Stimulated activated CD8-positive, alpha-beta memory T cell treated with anti-CD3 and anti-CD28 coated beads, Interleukin-15, amount 100 ng/mL, for 1 hour (primary cell): Measurements from ENCODE around the gene ABCC11.

ENCODE experiments used
- DNase-seq: peaks from one replicate; pipeline ENCODE4 v3.0.0-alpha.2; 2020; ENCODE audit warnings: low read depth

ABCC11 gene

DNA sequence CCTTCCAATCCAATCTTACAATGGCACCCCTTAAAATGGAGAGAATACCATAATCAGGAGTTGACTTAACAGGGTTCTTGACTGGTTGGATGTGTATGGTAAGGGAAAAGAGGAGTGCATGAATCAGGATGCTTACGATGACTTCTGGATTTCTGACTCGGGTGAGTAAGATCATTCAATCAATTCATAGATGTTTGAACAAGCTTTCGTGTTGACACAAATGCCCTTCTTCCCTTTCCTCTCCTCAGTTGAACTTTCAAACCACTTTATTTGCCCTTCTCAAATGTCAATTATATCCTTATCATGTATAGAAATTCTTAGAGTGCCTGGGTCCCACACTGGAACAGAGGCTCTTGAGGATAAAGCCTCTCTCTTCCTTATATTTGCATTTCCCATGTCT lies 117.4 kb downstream of the ABCC11 start:
- no peak for DNase-seq

DNA sequence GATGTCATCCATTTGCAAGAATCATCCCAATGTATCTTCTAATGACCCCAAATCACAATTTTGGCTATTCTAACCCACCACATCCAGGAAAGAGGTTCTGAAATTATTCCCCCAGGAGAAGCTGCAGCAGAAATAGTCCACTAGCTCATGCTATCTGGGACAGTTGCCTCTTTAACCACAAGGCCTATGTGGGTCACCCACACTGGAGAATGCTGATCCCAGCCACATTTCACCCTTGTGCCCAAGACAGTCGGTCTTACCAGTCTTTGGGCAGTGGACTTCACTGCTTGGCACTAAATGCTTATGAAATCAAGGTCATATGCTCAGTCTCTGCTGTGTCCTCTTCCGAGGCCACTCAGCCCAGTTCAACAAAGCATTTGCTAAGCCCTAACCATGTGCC lies 118.6 kb downstream of the ABCC11 start:
- no peak for DNase-seq

DNA sequence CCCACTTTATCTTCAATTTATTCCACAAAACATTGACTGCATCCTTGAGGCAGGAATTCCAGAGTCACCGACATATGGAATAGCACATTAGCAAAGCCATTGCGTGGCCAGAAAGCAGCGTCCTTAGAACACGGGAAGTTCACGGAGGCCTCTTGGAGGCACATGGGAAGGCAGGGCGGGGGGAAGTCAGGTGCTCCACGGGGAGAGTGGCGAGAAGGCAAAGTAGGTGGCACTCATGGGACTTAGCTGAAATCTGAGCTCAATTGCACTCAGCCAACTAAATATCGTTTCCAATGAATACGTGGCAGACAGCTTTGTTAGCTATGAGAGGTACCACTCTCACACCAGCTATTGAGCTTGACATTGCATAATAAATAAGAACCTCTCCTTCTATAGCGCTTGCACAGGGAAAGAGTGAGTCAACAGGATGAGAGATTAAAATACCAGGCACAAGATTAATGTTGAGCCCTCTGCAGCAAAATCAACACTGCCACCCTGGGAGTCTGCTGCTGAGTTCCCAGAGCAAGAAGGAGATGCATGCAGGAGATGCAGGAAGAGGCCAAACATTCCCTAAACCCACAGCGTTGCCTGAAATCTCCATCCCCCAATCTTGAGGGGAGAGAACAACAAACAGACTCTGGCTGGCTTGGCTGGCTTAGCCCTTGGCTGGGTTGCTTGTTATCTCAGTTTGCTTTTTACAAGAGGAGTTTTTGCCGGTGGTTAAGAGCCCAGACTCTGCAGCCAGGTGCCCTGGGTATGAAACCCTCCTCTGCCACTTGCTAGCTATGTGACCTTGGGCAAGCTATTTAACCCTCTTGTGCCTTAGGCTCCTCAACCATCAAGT lies 120.3 kb downstream of the ABCC11 start:
- DNase-seq: no peak

DNA sequence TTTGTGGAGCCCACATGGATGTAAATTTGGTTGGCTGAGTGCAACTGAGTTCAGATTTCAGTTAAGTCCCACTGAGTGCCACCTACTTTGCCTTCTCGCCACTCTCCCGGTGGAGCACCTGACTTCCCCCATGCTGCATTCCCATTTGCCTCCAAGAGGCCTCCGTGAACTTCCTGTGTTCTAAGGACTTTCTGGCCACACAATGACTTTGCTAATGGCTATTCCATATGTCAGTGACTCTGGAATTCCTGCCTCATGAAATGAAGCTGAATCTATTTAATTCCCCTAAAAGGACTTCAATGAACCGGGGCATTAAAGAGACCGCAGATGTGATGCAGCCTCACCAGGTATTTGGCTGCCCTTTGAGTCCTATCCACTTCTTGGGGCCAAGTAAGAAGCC lies 121.5 kb downstream of the ABCC11 start:
- no peak for DNase-seq

DNA sequence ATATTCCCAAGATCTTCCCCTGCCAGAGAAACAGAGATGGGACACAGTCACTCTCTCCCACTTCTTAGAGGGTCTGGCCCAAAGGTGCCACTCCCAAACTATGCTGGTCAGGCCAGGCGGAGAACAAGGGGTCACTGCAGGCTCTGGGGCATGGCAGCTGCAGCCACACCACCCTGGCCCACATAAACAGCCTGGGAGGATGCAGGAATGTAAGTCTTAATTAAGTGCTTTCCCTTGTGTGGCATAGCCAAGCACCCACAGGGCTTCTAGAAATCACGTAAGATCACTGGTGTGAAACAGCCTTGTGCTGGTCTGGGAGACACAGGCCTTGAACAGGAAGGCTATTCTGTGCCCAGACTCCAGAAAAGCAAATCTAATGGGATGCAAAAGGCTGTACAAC lies 123.1 kb downstream of the ABCC11 start:
- DNase-seq: no peak

GRCh38 chr16:48123104-48123788 lies 124.1 kb downstream of the ABCC11 start:
- DNase-seq: no peak

- DNase-seq: no peak
Measured at GRCh38 chr16:48121276-48121675, 126.1 kb downstream of the ABCC11 start.

DNA sequence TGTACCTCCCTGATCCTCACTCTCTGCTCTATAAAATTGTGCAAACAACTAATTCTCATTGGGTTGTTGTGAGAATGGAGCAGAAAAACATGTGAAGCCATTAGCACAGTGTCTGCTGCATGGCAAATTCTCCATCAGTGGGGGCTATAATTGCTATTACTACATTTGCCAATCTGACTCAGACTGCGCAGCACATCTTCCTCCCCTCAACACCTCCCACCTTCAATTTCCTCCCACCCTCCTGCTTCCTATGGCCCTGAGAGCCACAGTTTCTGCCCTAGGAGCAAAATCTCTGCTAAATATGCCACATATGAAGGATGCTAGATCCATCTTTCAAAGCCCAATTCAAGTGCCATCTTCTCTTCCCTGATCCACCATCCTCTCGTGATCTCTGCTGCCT lies 128.5 kb downstream of the ABCC11 start:
- no peak for DNase-seq

- peak; percentile 14 for DNase-seq
Measured at GRCh38 chr16:48117217-48118105, 129.9 kb downstream of the ABCC11 start.
